ENCODE data around the gene CIBAR2.

GRCh38 chr16:85148931-85149330, 36.7 kb upstream of the CIBAR2 start:
- no peak for TF ChIP-seq POLR2A (IDR thresholded peaks at IDR 0.05; ENCODE audit: low read length)
- no peak for TF ChIP-seq GATA1 (IDR thresholded peaks at IDR 0.05; ENCODE audit: low read depth, low read length)

Measured in erythroblast (primary cell).